H9 (cell line): Measurements from ENCODE around the gene VIPR2. TPM values are rescaled to one million over a fixed set of nuclear protein-coding genes. Genes with fewer than 3 reads are reported as not detected.

ENCODE experiments used
- DNase-seq: peaks from one replicate; pipeline ENCODE4 v3.0.0-alpha.2; 2017
- H2AFZ ChIP-seq: one replicate; pipeline ENCODE4 v1.6.1; 2013; ENCODE audit warnings: mild to moderate bottlenecking, low read length, control low read depth, moderate library complexity
- H2AK5ac ChIP-seq: 2 replicates; pipeline ENCODE4 v1.6.1; 2013; ENCODE audit warnings: low read length, control low read depth, mixed read lengths; ENCODE audit not compliant: insufficient read length
- H2BK120ac ChIP-seq: one replicate; pipeline ENCODE4 v1.6.1; 2013; ENCODE audit warnings: low read depth, mild to moderate bottlenecking, low read length, control low read depth, inconsistent platforms; ENCODE audit not compliant: poor library complexity, severe bottlenecking
- H2BK12ac ChIP-seq: 2 replicates; pipeline ENCODE4 v1.6.1; 2013; ENCODE audit warnings: low read length, control low read depth, mixed read lengths, low read depth; ENCODE audit not compliant: insufficient read length
- H2BK15ac ChIP-seq: 2 replicates; pipeline ENCODE4 v1.6.1; 2013; ENCODE audit warnings: low read depth, low read length, control low read depth
- H2BK20ac ChIP-seq: one replicate; pipeline ENCODE4 v1.6.1; 2013; ENCODE audit warnings: low read depth, mild to moderate bottlenecking, low read length, control low read depth, inconsistent platforms; ENCODE audit not compliant: poor library complexity, severe bottlenecking
- H2BK5ac ChIP-seq: 2 replicates; pipeline ENCODE4 v1.6.1; 2013; ENCODE audit warnings: low read length, control low read depth, mixed read lengths; ENCODE audit not compliant: insufficient read length
- H3K14ac ChIP-seq: 2 replicates; pipeline ENCODE4 v1.6.1; 2013; ENCODE audit warnings: low read length, control low read depth; ENCODE audit not compliant: insufficient read depth
- H3K18ac ChIP-seq: 2 replicates; pipeline ENCODE4 v1.6.1; 2013; ENCODE audit warnings: low read depth, mild to moderate bottlenecking, mixed read lengths, low read length, control low read depth; ENCODE audit not compliant: insufficient read length
- H3K23ac ChIP-seq: 2 replicates; pipeline ENCODE4 v1.6.1; 2013; ENCODE audit warnings: low read length, control low read depth, mixed read lengths, low read depth; ENCODE audit not compliant: insufficient read length
- H3K23me2 ChIP-seq: 2 replicates; pipeline ENCODE4 v1.6.1; 2013; ENCODE audit warnings: low read depth, mild to moderate bottlenecking, mixed read lengths, low read length, control low read depth; ENCODE audit not compliant: insufficient read length, poor library complexity, severe bottlenecking
- H3K27ac ChIP-seq: 2 replicates; pipeline ENCODE4 v1.5.1; 2013; ENCODE audit warnings: low read length, control low read depth, mixed read lengths, low read depth; ENCODE audit not compliant: insufficient read length
- H3K27me3 ChIP-seq: 2 replicates; pipeline ENCODE4 v1.6.1; 2013; ENCODE audit warnings: low read length, control low read depth, inconsistent platforms; ENCODE audit not compliant: insufficient read depth
- H3K4ac ChIP-seq: 2 replicates; pipeline ENCODE4 v1.6.1; 2013; ENCODE audit warnings: low read depth, mild to moderate bottlenecking, control low read depth, inconsistent platforms, low read length, moderate library complexity
- H3K4me1 ChIP-seq: 2 replicates; pipeline ENCODE4 v1.6.1; 2013; ENCODE audit warnings: low read length, control low read depth, inconsistent platforms; ENCODE audit not compliant: insufficient read depth
- H3K4me2 ChIP-seq: 2 replicates; pipeline ENCODE4 v1.6.1; 2013; ENCODE audit warnings: low read length, control low read depth, mixed read lengths; ENCODE audit not compliant: insufficient read length, insufficient read depth
- H3K56ac ChIP-seq: 2 replicates; pipeline ENCODE4 v1.6.1; 2013; ENCODE audit warnings: low read depth, mild to moderate bottlenecking, mixed read lengths, low read length, control low read depth; ENCODE audit not compliant: insufficient read length
- H3K79me1 ChIP-seq: 2 replicates; pipeline ENCODE4 v1.6.1; 2013; ENCODE audit warnings: low read depth, mild to moderate bottlenecking, moderate library complexity, low read length, control low read depth, inconsistent platforms; ENCODE audit not compliant: insufficient read depth, poor library complexity, severe bottlenecking
- H3K79me2 ChIP-seq: 2 replicates; pipeline ENCODE4 v1.6.1; 2013; ENCODE audit warnings: low read length, control low read depth, inconsistent platforms; ENCODE audit not compliant: insufficient read depth
- H3K9ac ChIP-seq: 2 replicates; pipeline ENCODE4 v1.6.1; 2013; ENCODE audit warnings: low read length, control low read depth, mixed read lengths; ENCODE audit not compliant: insufficient read length; ENCODE audit errors: extremely low read depth
- H3K9me3 ChIP-seq: one replicate; pipeline ENCODE4 v1.6.1; 2013; ENCODE audit warnings: low read depth, low read length, inconsistent platforms; ENCODE audit not compliant: control insufficient read depth
- H3T11ph ChIP-seq: one replicate; pipeline ENCODE4 v1.6.1; 2013; ENCODE audit warnings: mild to moderate bottlenecking, low read length, control low read depth, inconsistent platforms
- H4K20me1 ChIP-seq: one replicate; pipeline ENCODE4 v1.6.1; 2013; ENCODE audit not compliant: control insufficient read depth, insufficient read length, insufficient read depth
- H4K5ac ChIP-seq: 2 replicates; pipeline ENCODE4 v1.6.1; 2013; ENCODE audit warnings: low read depth, mild to moderate bottlenecking, mixed read lengths, low read length, control low read depth; ENCODE audit not compliant: insufficient read length
- H4K8ac ChIP-seq: replicated peaks from 2 replicates; pipeline ENCODE4 v1.6.1; 2013; ENCODE audit warnings: low read length, control low read depth, mixed read lengths, low read depth; ENCODE audit not compliant: insufficient read length
- H4K91ac ChIP-seq: 2 replicates; pipeline ENCODE4 v1.6.1; 2013; ENCODE audit warnings: low read depth, mild to moderate bottlenecking, moderate library complexity, mixed read lengths, low read length, control low read depth; ENCODE audit not compliant: insufficient read length
- H3K27ac Mint-ChIP-seq, 3 experiments: 2 replicates in 2 of 3; 3 replicates in 1 of 3; pipeline ENCODE4 v1.8.0; 2020 to 2021; ENCODE audit warnings: mixed read lengths in 3 of 3, mild to moderate bottlenecking in 1 of 3, moderate library complexity in 1 of 3
- H3K27me3 Mint-ChIP-seq: 2 replicates; pipeline ENCODE4 v1.8.0; 2021; ENCODE audit warnings: low read depth, mild to moderate bottlenecking, moderate library complexity, mixed read lengths
- H3K36me3 Mint-ChIP-seq, 3 experiments: 2 replicates in 2 of 3; 3 replicates in 1 of 3; pipeline ENCODE4 v1.8.0; 2020 to 2021; ENCODE audit warnings: low read depth in 3 of 3, mixed read lengths in 3 of 3; ENCODE audit not compliant: insufficient read depth in 1 of 3
- H3K4me1 Mint-ChIP-seq, 2 experiments: 2 replicates each; pipeline ENCODE4 v1.8.0; 2020; ENCODE audit warnings: mixed read lengths in 2 of 2
- H3K4me3 Mint-ChIP-seq, 2 experiments: 2 replicates in 1 of 2; 3 replicates in 1 of 2; pipeline ENCODE4 v1.8.0; 2020 to 2021; ENCODE audit warnings: mild to moderate bottlenecking in 2 of 2, mixed read lengths in 2 of 2, moderate library complexity in 1 of 2
- H3K9me3 Mint-ChIP-seq, 2 experiments: 2 replicates in 1 of 2; 3 replicates in 1 of 2; pipeline ENCODE4 v1.8.0; 2020; ENCODE audit warnings: mild to moderate bottlenecking in 2 of 2, mixed read lengths in 2 of 2, moderate library complexity in 1 of 2
- CTCF ChIP-seq: fragments of 200-600 bp; sonication (generic); conservative IDR thresholded peaks from 3 replicates; pipeline ENCODE4 v1.8.0; 2021; ENCODE audit warnings: antibody characterized with exemption, mild to moderate bottlenecking
- WGBS: extraction: QIAGEN DNeasy Blood & Tissue Kit; methylation state at CpG from one replicate; pipeline ENCODE4 v1.1.7; 2013; ENCODE audit warnings: missing lambda C conversion rate, low lambda C conversion rate, mixed read lengths; ENCODE audit not compliant: insufficient read length; ENCODE audit errors: extremely low coverage; 5-methylcytosine and 5-hydroxymethylcytosine counted together
- total RNA-seq: library from RNA; stranded (reverse); gene quantifications from 2 replicates; pipeline ENCODE4 v1.2.1, GENCODE V29; 2021

VIPR2 gene
- total RNA-seq, 1 experiment from 2014 or later = 1.6 TPM

GRCh38 chr7:159192013-159192412 lies 47.3 kb upstream of the VIPR2 start:
- Histone ChIP-seq H3K27ac (no peak overlapping the region), H2BK5ac (no peak overlapping the region), H3K4ac (no peak overlapping the region), H3K9ac (no peak overlapping the region), H4K8ac (no peak overlapping the region), H2BK20ac (no peak overlapping the region), H2BK15ac (no peak overlapping the region), H3K56ac (no peak overlapping the region), H3K23ac (no peak overlapping the region), H2AK5ac (no peak overlapping the region), H3K4me2 (no peak overlapping the region), H4K20me1 (no peaks in the 10 kb centered on the region), H2BK12ac (no peak overlapping the region), H3K14ac (no peak overlapping the region), H3T11ph (no peak overlapping the region), H3K27me3 (no peaks in the 10 kb centered on the region), H3K79me2 (no peaks in the 10 kb centered on the region), H4K91ac (no peak overlapping the region), H3K79me1 (no peaks in the 10 kb centered on the region), H3K18ac (no peak overlapping the region), H3K4me1 (peaks cover 5% of the 10 kb centered on the region; the same call in 1 of the 2 replicates), H2BK120ac (no peak overlapping the region), H3K23me2 (no peaks in the 10 kb centered on the region), H4K5ac (no peak overlapping the region), H3K9me3 (no peaks in the 10 kb centered on the region), H2AFZ (no peak overlapping the region)
- no peak for TF ChIP-seq CTCF
- H3K36me3 Mint-ChIP-seq = peaks cover 0 to 10% (median 0%) of the 10 kb centered on the region in 3 experiments; a peak in 3 of 7 replicates
- peak overlapping the region in 1 of 2 experiments; percentile 12; a peak in 1 of 5 replicates for H3K4me3 Mint-ChIP-seq
- 0 out of 7 replicates have a peak overlapping the region, but pooled peaks of 1 of the 3 experiments have one; percentile 55 for H3K27ac Mint-ChIP-seq
- no CpG with 5 or more reads among the region's 3 CpGs for WGBS
- no peak for DNase-seq
- H3K27me3 Mint-ChIP-seq = peaks cover 4% of the 10 kb centered on the region; the same call in 1 of the 2 replicates
- peaks cover 2 to 82% of the 10 kb centered on the region in 2 experiments; a peak in 4 of 5 replicates for H3K9me3 Mint-ChIP-seq
- no peaks in the 10 kb centered on the region for H3K4me1 Mint-ChIP-seq
